A549 treated with Mapracorat at 1 μM for 4 hours (cell line): ENCODE results near the gene CARD9. TPM values are rescaled to one million over a fixed set of nuclear protein-coding genes. Genes with fewer than 3 reads are reported as not detected.

Experiments used
- total RNA-seq: library from RNA; stranded (reverse); fragments of 200-300 nt; extraction: Qiagen RNA extraction; gene quantifications from 5 replicates; pipeline ENCODE4 v1.2.3, GENCODE V29; 2022

The CARD9 gene
- total RNA-seq: 0.50 to 1.8 TPM (median 1.3 TPM) in 5 replicates

GRCh38 chr9:136373300-136374182 is at the start of gene CARD9:
CARD9 (minus strand) TSS chr9:136373669; CDS start chr9:136372078, 1,591 bp downstream.

GRCh38 chr9:136410500-136411287 is 37.2 kb upstream of the CARD9 start, which contains the start of the genes ENTR1 and PMPCA:
ENTR1 (minus strand) TSS chr9:136410614; CDS start chr9:136410397, 217 bp downstream.
PMPCA (plus strand) TSS chr9:136410658; CDS start chr9:136410669, 11 bp downstream.

GRCh38 chr9:136400038-136400834 is 26.8 kb upstream of the CARD9 start, which contains the start of gene SNAPC4:
SNAPC4 (minus strand) TSS chr9:136400170; CDS start chr9:136398428, 1,742 bp downstream.

GRCh38 chr9:136363106-136363948 is 10.1 kb downstream of the CARD9 start, which contains the start of gene DNLZ:
DNLZ (minus strand) TSS chr9:136363744; CDS start chr9:136363714, 30 bp downstream.

GRCh38 chr9:136327304-136327974 is 46.0 kb downstream of the CARD9 start, which contains the start of gene GPSM1:
GPSM1 (plus strand) TSS chr9:136327539; CDS start chr9:136327696, 157 bp downstream.

Other genes with a start within 250 kb of the CARD9 start
- gene LHX3, start 168.5 kb downstream of the CARD9 start, total RNA-seq: 0.05 to 0.20 TPM (median 0.12 TPM) in 5 replicates
- 22.2 to 27.8 TPM (median 27.2 TPM) in 5 replicates for gene QSOX2, start 127.9 kb downstream of the CARD9 start, total RNA-seq
- 0.05 TPM in 1 of 5 replicates, not detected in the others for gene CCDC187, start 69.6 kb downstream of the CARD9 start, total RNA-seq
- 9.3 to 15.6 TPM (median 13.1 TPM) in 5 replicates for gene GPSM1, start 46.1 kb downstream of the CARD9 start, total RNA-seq
- 22.3 to 44.7 TPM (median 37.5 TPM) in 5 replicates for gene DNLZ, start 9.9 kb downstream of the CARD9 start, total RNA-seq
- gene SNAPC4, start 26.5 kb upstream of the CARD9 start, total RNA-seq: 9.5 to 14.3 TPM (median 13.0 TPM) in 5 replicates
- 54.8 to 78.3 TPM (median 73.3 TPM) in 5 replicates for gene ENTR1, start 36.9 kb upstream of the CARD9 start, total RNA-seq
- 75.7 to 91.9 TPM (median 81.3 TPM) in 5 replicates for gene PMPCA, start 37.0 kb upstream of the CARD9 start, total RNA-seq
- 13.8 to 22.7 TPM (median 20.9 TPM) in 5 replicates for gene INPP5E, start 66.2 kb upstream of the CARD9 start, total RNA-seq
- gene SEC16A, start 109.4 kb upstream of the CARD9 start, total RNA-seq: 49.0 to 59.6 TPM (median 57.8 TPM) in 5 replicates
- gene NOTCH1, start 172.4 kb upstream of the CARD9 start, total RNA-seq: 7.3 to 12.9 TPM (median 12.0 TPM) in 5 replicates